Mesenchymal stem cell (in vitro differentiated cells and primary cell): Measurements from ENCODE around the gene VASP.
A peak's percentile ranks its signal among the peaks of the same experiment; 100 is the strongest.

Source experiments
- DNase-seq: peaks from one replicate; pipeline ENCODE4 v3.0.0-alpha.2; 2013
- H2AFZ ChIP-seq: one replicate; pipeline ENCODE4 v1.6.1; 2013; ENCODE audit warnings: low read depth, mild to moderate bottlenecking, control low read depth, inconsistent platforms, low read length, moderate library complexity
- H2AK5ac ChIP-seq: 2 replicates; pipeline ENCODE4 v1.6.1; 2013; ENCODE audit warnings: low read length, moderate library complexity, mild to moderate bottlenecking, inconsistent platforms; ENCODE audit not compliant: severe bottlenecking
- H2BK120ac ChIP-seq: one replicate; pipeline ENCODE4 v1.6.1; 2013; ENCODE audit warnings: low read depth, mild to moderate bottlenecking, inconsistent platforms, low read length, moderate library complexity
- H2BK12ac ChIP-seq, 2 experiments: one replicate each; pipeline ENCODE4 v1.6.1; 2013; ENCODE audit warnings: inconsistent platforms in 2 of 2, low read length in 2 of 2, mild to moderate bottlenecking in 2 of 2, moderate library complexity in 2 of 2, control low read depth in 1 of 2
- H2BK15ac ChIP-seq: one replicate; pipeline ENCODE4 v1.6.1; 2013; ENCODE audit warnings: mild to moderate bottlenecking, low read depth, inconsistent platforms; ENCODE audit not compliant: poor library complexity, severe bottlenecking
- H2BK5ac ChIP-seq: 2 replicates; pipeline ENCODE4 v1.6.1; 2013; ENCODE audit warnings: low read depth, mild to moderate bottlenecking, low read length, control low read depth, inconsistent platforms; ENCODE audit not compliant: poor library complexity, severe bottlenecking
- H3K14ac ChIP-seq, 2 experiments: one replicate each; pipeline ENCODE4 v1.6.1; 2013; ENCODE audit warnings: inconsistent platforms in 2 of 2, low read length in 2 of 2, control low read depth in 1 of 2, mild to moderate bottlenecking in 1 of 2, moderate library complexity in 1 of 2
- H3K18ac ChIP-seq, 2 experiments: one replicate each; pipeline ENCODE4 v1.6.1; 2013; ENCODE audit warnings: inconsistent platforms in 2 of 2, low read length in 2 of 2, control low read depth in 1 of 2, low read depth in 1 of 2, mild to moderate bottlenecking in 1 of 2
- H3K23ac ChIP-seq, 2 experiments: one replicate each; pipeline ENCODE4 v1.6.1; 2013; ENCODE audit warnings: inconsistent platforms in 2 of 2, low read length in 2 of 2, mild to moderate bottlenecking in 2 of 2, moderate library complexity in 2 of 2, control low read depth in 1 of 2
- H3K27ac ChIP-seq: 2 replicates; pipeline ENCODE4 v1.5.1; 2013; ENCODE audit warnings: mild to moderate bottlenecking, moderate library complexity, low read length, control low read depth, inconsistent platforms; ENCODE audit not compliant: poor library complexity, severe bottlenecking
- H3K27me3 ChIP-seq, 2 experiments: 2 replicates each; pipeline versions ENCODE4 v1.6.1 to v1.7.0; 2013; ENCODE audit warnings: low read length in 2 of 2, mild to moderate bottlenecking in 2 of 2, moderate library complexity in 2 of 2, control low read depth in 1 of 2, inconsistent platforms in 1 of 2; ENCODE audit not compliant: control insufficient read depth in 1 of 2, insufficient read depth in 1 of 2
- H3K36me3 ChIP-seq, 2 experiments: 2 replicates each; pipeline versions ENCODE4 v1.6.1 to v1.7.0; 2013; ENCODE audit warnings: low read length in 2 of 2, control low read depth in 1 of 2, inconsistent platforms in 1 of 2, low read depth in 1 of 2, mild to moderate bottlenecking in 1 of 2; ENCODE audit not compliant: insufficient read depth in 2 of 2, control insufficient read depth in 1 of 2
- H3K4ac ChIP-seq, 2 experiments: one replicate each; pipeline ENCODE4 v1.6.1; 2013; ENCODE audit warnings: inconsistent platforms in 2 of 2, low read length in 2 of 2, mild to moderate bottlenecking in 2 of 2, moderate library complexity in 2 of 2, control low read depth in 1 of 2, low read depth in 1 of 2
- H3K4me1 ChIP-seq: 2 replicates; pipeline ENCODE4 v1.6.1; 2013; ENCODE audit warnings: low read depth, low read length, control low read depth; ENCODE audit not compliant: control insufficient read depth, insufficient read depth
- H3K4me2 ChIP-seq: 2 replicates; pipeline ENCODE4 v1.6.1; 2013; ENCODE audit warnings: low read length, mild to moderate bottlenecking, inconsistent platforms; ENCODE audit not compliant: poor library complexity, severe bottlenecking
- H3K4me3 ChIP-seq, 2 experiments: 2 replicates each; pipeline versions ENCODE4 v1.5.1 to v1.7.0; 2013; ENCODE audit warnings: low read length in 2 of 2, mild to moderate bottlenecking in 2 of 2, control low read depth in 1 of 2, low read depth in 1 of 2; ENCODE audit not compliant: insufficient read depth in 1 of 2
- H3K79me1 ChIP-seq: replicated peaks from 2 replicates; pipeline ENCODE4 v1.6.1; 2013; ENCODE audit warnings: mild to moderate bottlenecking, control low read depth, low read length, inconsistent platforms; ENCODE audit not compliant: poor library complexity, severe bottlenecking
- H3K9ac ChIP-seq: 2 replicates; pipeline ENCODE4 v1.7.0; 2013; ENCODE audit warnings: mild to moderate bottlenecking, low read length, moderate library complexity
- H3K9me3 ChIP-seq: 2 replicates; pipeline ENCODE4 v1.7.0; 2013; ENCODE audit warnings: mild to moderate bottlenecking, low read length; ENCODE audit not compliant: control insufficient read depth
- H4K8ac ChIP-seq: one replicate; pipeline ENCODE4 v1.6.1; 2013; ENCODE audit warnings: inconsistent platforms, mild to moderate bottlenecking, low read length, moderate library complexity
- H4K91ac ChIP-seq: one replicate; pipeline ENCODE4 v1.6.1; 2013; ENCODE audit warnings: mild to moderate bottlenecking, low read length, inconsistent platforms
- WGBS: methylation state at CpG from one replicate; pipeline ENCODE4 v1.1.7; 2013; ENCODE audit warnings: mixed read lengths; 5-methylcytosine and 5-hydroxymethylcytosine counted together

Gene VASP

GRCh38 chr19:45473682-45474605, 33.3 kb upstream of the VASP start:
- Histone ChIP-seq H3K23ac (no peak overlapping the region), H3K9me3 (no peaks in the 10 kb centered on the region), H3K27me3 (peaks cover 0 to 18% of the 10 kb centered on the region in 2 experiments), H3K79me1 (no peaks in the 10 kb centered on the region), H2AK5ac (no peak overlapping the region), H3K4me3 (no peak overlapping the region), H3K4me1 (peaks cover 15% of the 10 kb centered on the region), H3K9ac (peak overlapping the region; percentile 14), H3K4me2 (no peak overlapping the region), H4K8ac (peak overlapping the region; percentile 42), H3K4ac (no peak overlapping the region), H2BK15ac (no peak overlapping the region), H2AFZ (no peak overlapping the region), H3K36me3 (peaks cover 2 to 11% of the 10 kb centered on the region in 2 experiments), H3K27ac (no peak overlapping the region), H3K14ac (no peak overlapping the region), H3K18ac (no peak overlapping the region), H2BK120ac (no peak overlapping the region), H2BK12ac (no peak overlapping the region), H2BK5ac (no peak overlapping the region), H4K91ac (no peak overlapping the region)
- 86% methylated on average over 15 of the region's 27 CpGs for WGBS
- DNase-seq: peak; percentile 95

- WGBS: 87% methylated on average over 27 of the region's 28 CpGs
- H2AK5ac ChIP-seq: no peak overlapping the region
- no peaks in the 10 kb centered on the region for H3K9me3 ChIP-seq
- no peak overlapping the region for H3K27ac ChIP-seq
- H3K4me2 ChIP-seq: no peak overlapping the region
- H4K91ac ChIP-seq: no peak overlapping the region
- peaks cover 0 to 18% of the 10 kb centered on the region in 2 experiments for H3K27me3 ChIP-seq
- peak overlapping the region; percentile 35 for H3K9ac ChIP-seq
- H3K79me1 ChIP-seq: no peaks in the 10 kb centered on the region
- peak; percentile 97 for DNase-seq
- H2BK15ac ChIP-seq: no peak overlapping the region
- no peak overlapping the region for H3K4ac ChIP-seq
- H4K8ac ChIP-seq: no peak overlapping the region
- peaks cover 12% of the 10 kb centered on the region for H3K4me1 ChIP-seq
- H2BK5ac ChIP-seq: no peak overlapping the region
- peaks cover 2 to 11% of the 10 kb centered on the region in 2 experiments for H3K36me3 ChIP-seq
- H3K4me3 ChIP-seq: no peak overlapping the region
- H2AFZ ChIP-seq: no peak overlapping the region
- no peak overlapping the region for H3K14ac ChIP-seq
- no peak overlapping the region for H2BK12ac ChIP-seq
- no peak overlapping the region for H3K18ac ChIP-seq
- no peak overlapping the region for H2BK120ac ChIP-seq
- no peak overlapping the region for H3K23ac ChIP-seq
Measured at GRCh38 chr19:45474606-45475521, 32.4 kb upstream of the VASP start.

GRCh38 chr19:45475537-45476291, 31.6 kb upstream of the VASP start:
- H2AFZ ChIP-seq: no peak overlapping the region
- H3K4me1 ChIP-seq: peaks cover 4% of the 10 kb centered on the region
- peak; percentile 97 for DNase-seq
- H2BK15ac ChIP-seq: no peak overlapping the region
- no peak overlapping the region for H3K14ac ChIP-seq
- no peak overlapping the region for H3K18ac ChIP-seq
- H3K9me3 ChIP-seq: no peaks in the 10 kb centered on the region
- H3K4me2 ChIP-seq: no peak overlapping the region
- no peak overlapping the region for H3K27ac ChIP-seq
- no peak overlapping the region for H2AK5ac ChIP-seq
- no peak overlapping the region for H4K91ac ChIP-seq
- H3K4ac ChIP-seq: no peak overlapping the region
- H4K8ac ChIP-seq: no peak overlapping the region
- H3K36me3 ChIP-seq: peaks cover 2 to 11% of the 10 kb centered on the region in 2 experiments
- no peak overlapping the region for H3K4me3 ChIP-seq
- no peaks in the 10 kb centered on the region for H3K79me1 ChIP-seq
- no peak overlapping the region for H2BK5ac ChIP-seq
- 94% methylated on average over 5 of the region's 6 CpGs for WGBS
- H3K9ac ChIP-seq: peak overlapping the region; percentile 69
- peaks cover 0 to 18% of the 10 kb centered on the region in 2 experiments for H3K27me3 ChIP-seq
- no peak overlapping the region for H2BK120ac ChIP-seq
- H2BK12ac ChIP-seq: no peak overlapping the region
- H3K23ac ChIP-seq: no peak overlapping the region
